ENCODE data around the gene PCF11.
A peak's percentile ranks its signal among the peaks of the same experiment; 100 is the strongest.

PCF11 gene

GRCh38 chr11:83140691-83141455, 16.1 kb upstream of the PCF11 start:
- Mint-ChIP-seq H3K4me3 (no peak overlapping the region), H3K9me3 (no peaks in the 10 kb centered on the region), H3K27ac (no peak overlapping the region), H3K36me3 (peaks cover 7% of the 10 kb centered on the region), H3K4me1 (no peaks in the 10 kb centered on the region)
- DNase-seq (ENCODE audit: low spot score in 2 of 2) (no peak), ATAC-seq (no peak)

GRCh38 chr11:83147895-83148294, 9.0 kb upstream of the PCF11 start:
- no peaks in the 10 kb centered on the region for H3K4me1 Mint-ChIP-seq
- H3K4me3 Mint-ChIP-seq, result no peak overlapping the region
- no peaks in the 10 kb centered on the region for H3K9me3 Mint-ChIP-seq
- no peak for ATAC-seq
- no peak for DNase-seq (ENCODE audit: low spot score in 2 of 2)
- peaks cover 7% of the 10 kb centered on the region for H3K36me3 Mint-ChIP-seq
- no peak overlapping the region for H3K27ac Mint-ChIP-seq

DNA sequence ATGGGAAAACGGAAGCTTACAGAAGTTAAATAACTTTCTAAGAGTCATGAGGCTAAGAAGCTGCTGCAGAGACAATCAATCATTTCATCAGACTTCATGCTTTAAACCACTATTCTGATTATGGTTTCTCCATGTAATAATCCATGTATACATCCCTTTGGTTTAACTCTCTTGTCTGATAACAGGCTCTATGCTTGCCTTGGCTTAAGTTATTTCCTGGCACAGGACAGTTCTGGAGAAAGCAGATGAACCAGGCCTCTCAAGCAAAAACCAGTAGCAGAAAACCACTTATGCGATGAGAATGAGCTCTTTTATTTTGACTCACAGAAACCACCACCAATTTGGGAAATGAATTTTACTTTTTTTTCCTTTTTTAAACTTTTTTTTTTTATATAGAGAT, 6.5 kb upstream of the PCF11 start:
- H3K4me3 Mint-ChIP-seq, result no peak overlapping the region
- H3K9me3 Mint-ChIP-seq, result no peaks in the 10 kb centered on the region
- H3K4me1 Mint-ChIP-seq, result no peaks in the 10 kb centered on the region
- no peak for DNase-seq (ENCODE audit: low spot score in 2 of 2)
- ATAC-seq, result no peak
- no peak overlapping the region for H3K27ac Mint-ChIP-seq
- no peaks in the 10 kb centered on the region for H3K36me3 Mint-ChIP-seq

- Mint-ChIP-seq H3K4me3 (no peak overlapping the region), H3K36me3 (peaks cover 1% of the 10 kb centered on the region), H3K9me3 (no peaks in the 10 kb centered on the region), H3K4me1 (no peaks in the 10 kb centered on the region), H3K27ac (no peak overlapping the region)
- ATAC-seq (no peak), DNase-seq (ENCODE audit: low spot score in 2 of 2) (no peak)
Observed at GRCh38 chr11:83151274-83151977, 5.5 kb upstream of the PCF11 start.

DNA sequence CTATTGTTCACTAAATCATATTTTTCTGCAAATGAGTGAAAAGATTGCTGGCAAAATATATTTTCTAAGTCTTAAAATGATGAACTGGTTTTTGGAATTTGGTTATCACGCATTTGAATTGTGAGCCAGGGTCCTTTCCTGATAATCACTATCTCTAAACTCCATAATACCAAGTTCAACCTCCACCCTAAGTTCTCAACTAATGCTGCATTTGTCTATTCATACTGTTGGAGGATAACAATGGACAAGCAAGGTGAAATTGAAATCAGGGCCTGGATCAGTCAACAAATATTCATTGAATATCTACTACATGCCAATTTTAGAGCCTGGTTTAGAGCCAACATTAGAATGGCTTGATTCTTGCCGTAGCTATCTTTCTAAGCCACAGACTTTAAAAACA, 4.7 kb upstream of the PCF11 start:
- Mint-ChIP-seq H3K4me3 (no peak overlapping the region), H3K27ac (no peak overlapping the region), H3K9me3 (no peaks in the 10 kb centered on the region), H3K36me3 (peaks cover 9% of the 10 kb centered on the region), H3K4me1 (no peaks in the 10 kb centered on the region)
- ATAC-seq (no peak), DNase-seq (ENCODE audit: low spot score in 2 of 2) (no peak)

- H3K4me3 Mint-ChIP-seq, result no peak overlapping the region
- H3K36me3 Mint-ChIP-seq, result peaks cover 24% of the 10 kb centered on the region
- H3K27ac Mint-ChIP-seq, result no peak overlapping the region
- ATAC-seq (no peak), DNase-seq (ENCODE audit: low spot score in 2 of 2) (no peak)
- H3K9me3 Mint-ChIP-seq, result no peaks in the 10 kb centered on the region
- H3K4me1 Mint-ChIP-seq, result no peaks in the 10 kb centered on the region
Observed at GRCh38 chr11:83153764-83154163, 3.2 kb upstream of the PCF11 start.

- Mint-ChIP-seq H3K36me3 (peaks cover 51% of the 10 kb centered on the region), H3K27ac (peak overlapping the region; percentile 99), H3K4me1 (peaks cover 23% of the 10 kb centered on the region), H3K9me3 (no peaks in the 10 kb centered on the region), H3K4me3 (peak overlapping the region; percentile 93)
- DNase-seq (ENCODE audit: low spot score in 2 of 2), result peak; percentile 80 to 95
- ATAC-seq, result peak; percentile 96
Observed at GRCh38 chr11:83156144-83156995, 561 bp upstream of the PCF11 start.

DNA sequence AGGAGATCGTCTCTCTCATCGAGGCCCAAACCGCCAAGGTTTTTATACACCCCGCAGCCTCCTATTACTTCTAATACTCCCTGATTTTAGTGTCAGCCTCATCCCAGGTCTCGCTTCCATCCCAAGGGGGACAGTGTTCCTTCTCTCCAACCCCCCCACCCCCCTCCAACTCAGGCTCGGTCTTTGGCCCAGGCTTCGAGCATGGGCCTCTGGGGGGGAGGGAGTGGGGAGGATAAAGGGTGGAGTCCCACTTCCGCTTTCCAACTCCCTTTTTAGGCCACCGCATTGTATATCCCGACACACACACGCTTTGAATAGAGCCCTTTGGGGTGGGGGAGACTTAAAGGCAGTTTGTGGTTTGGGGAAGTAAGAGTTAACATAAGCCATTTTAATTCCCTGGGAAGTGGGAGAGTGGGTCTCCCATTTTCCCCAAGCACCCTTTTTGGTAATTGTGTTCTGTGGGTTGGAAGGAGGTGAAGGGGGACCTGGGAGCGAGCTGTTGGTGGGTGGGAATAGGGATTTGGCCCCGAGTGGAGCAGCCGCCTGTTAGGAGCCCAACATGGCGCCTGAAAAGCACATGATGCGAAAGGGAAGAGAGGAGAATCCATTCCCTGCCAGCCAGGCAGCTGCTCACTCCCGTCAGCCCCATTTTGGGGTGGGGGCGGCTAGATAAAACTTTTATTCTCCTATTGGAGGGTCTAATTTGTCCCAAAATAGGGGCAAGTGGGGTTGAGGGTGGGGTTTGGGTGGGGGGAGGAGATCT, 844 bp downstream of the PCF11 start:
- ATAC-seq (no peak), DNase-seq (ENCODE audit: low spot score in 2 of 2) (peak; percentile 38 to 82)
- peaks cover 37% of the 10 kb centered on the region for H3K4me1 Mint-ChIP-seq
- H3K4me3 Mint-ChIP-seq, result peak overlapping the region; percentile 93
- peak overlapping the region; percentile 99 for H3K27ac Mint-ChIP-seq
- peaks cover 65% of the 10 kb centered on the region for H3K36me3 Mint-ChIP-seq
- no peaks in the 10 kb centered on the region for H3K9me3 Mint-ChIP-seq

GRCh38 chr11:83158357-83158786, 1.4 kb downstream of the PCF11 start:
- Mint-ChIP-seq H3K9me3 (no peaks in the 10 kb centered on the region), H3K4me3 (peak overlapping the region; percentile 93), H3K27ac (peak overlapping the region; percentile 99), H3K36me3 (peaks cover 71% of the 10 kb centered on the region), H3K4me1 (peaks cover 38% of the 10 kb centered on the region)
- ATAC-seq (no peak), DNase-seq (ENCODE audit: low spot score in 2 of 2) (no peak)

DNA sequence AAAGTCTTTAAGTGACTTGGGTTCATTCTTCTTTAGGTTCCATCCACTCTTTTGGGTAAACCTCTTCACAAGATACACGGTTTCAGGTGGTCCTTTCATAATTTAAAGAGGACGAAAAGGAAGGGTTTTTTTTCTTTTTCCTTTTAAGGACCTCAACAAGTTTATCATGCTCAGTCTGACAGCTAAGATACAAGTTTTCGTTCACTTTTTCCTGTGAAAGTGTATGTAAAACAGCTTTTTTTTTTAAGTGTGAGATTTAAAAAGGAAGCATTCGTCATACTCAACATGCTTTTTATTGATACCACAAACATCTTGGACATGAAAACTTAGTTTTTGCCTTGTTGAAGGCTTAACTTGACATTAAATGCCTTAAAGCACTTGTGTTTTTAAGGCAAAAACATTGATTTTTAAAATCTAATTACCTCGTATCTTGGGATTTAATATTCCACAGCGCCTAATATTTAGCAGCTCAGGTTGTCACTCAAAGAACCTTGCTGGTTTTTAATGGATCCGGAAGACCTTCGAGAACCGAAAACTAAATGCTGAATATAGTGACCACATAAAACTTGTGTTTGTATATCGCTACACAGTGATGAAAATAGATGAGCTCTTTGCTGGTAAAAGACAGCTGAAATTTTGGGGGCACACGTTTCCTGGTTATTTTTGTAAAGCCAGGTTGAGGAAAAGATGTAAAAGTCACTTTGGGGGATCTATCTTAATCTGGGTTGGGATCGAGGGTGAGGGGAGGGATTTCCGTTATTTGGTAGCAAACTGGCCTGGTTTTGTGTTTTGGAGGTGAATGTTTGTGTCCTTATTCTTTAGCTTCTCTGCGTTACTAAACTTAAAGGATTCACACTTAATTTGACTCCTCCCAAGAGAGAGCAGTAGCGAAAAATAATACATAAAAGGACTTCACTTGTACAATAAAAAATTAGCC, 2.3 kb downstream of the PCF11 start:
- DNase-seq (ENCODE audit: low spot score in 2 of 2) (no peak), ATAC-seq (no peak)
- H3K9me3 Mint-ChIP-seq, result no peaks in the 10 kb centered on the region
- H3K27ac Mint-ChIP-seq, result peak overlapping the region; percentile 99
- peaks cover 38% of the 10 kb centered on the region for H3K4me1 Mint-ChIP-seq
- H3K4me3 Mint-ChIP-seq, result peak overlapping the region; percentile 93
- peaks cover 79% of the 10 kb centered on the region for H3K36me3 Mint-ChIP-seq

- peak overlapping the region; percentile 99 for H3K27ac Mint-ChIP-seq
- DNase-seq (ENCODE audit: low spot score in 2 of 2) (no peak), ATAC-seq (no peak)
- peak overlapping the region; percentile 93 for H3K4me3 Mint-ChIP-seq
- H3K9me3 Mint-ChIP-seq, result no peaks in the 10 kb centered on the region
- H3K36me3 Mint-ChIP-seq, result peaks cover 89% of the 10 kb centered on the region
- H3K4me1 Mint-ChIP-seq, result peaks cover 38% of the 10 kb centered on the region
Observed at GRCh38 chr11:83159902-83160865, 3.3 kb downstream of the PCF11 start.

DNA sequence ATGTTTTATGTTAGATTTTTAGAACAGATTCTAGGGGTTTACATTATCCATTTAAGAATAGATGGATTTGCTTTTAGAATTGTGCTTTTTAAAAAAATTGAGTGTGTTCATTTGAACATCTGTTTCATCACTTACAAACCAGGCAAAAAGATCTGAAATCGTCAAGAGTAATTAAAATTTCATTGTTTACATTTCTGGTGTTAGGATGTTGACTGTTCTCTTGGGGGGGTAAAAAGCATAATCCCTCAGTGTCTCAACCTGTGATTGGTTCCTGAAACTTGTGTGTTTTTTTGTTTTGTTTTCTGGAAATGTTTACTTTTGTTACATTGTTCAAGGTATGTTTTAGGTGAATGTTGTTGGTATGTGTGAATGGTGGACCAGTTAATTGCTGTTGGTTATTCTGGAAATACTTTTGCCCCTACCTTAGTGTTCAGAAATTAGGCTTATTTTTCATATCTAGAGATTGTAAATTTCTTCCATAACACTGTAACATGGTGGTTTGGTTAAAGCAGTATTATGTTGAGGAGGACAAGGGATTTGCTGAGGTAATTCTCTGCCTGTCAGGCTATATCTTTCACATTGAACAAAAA, 4.8 kb downstream of the PCF11 start:
- ATAC-seq, result no peak
- Mint-ChIP-seq H3K4me3 (peak overlapping the region; percentile 93), H3K36me3 (peaks cover 100% of the 10 kb centered on the region), H3K27ac (peak overlapping the region; percentile 99), H3K4me1 (peaks cover 48% of the 10 kb centered on the region), H3K9me3 (no peaks in the 10 kb centered on the region)
- DNase-seq (ENCODE audit: low spot score in 2 of 2), result no peak

DNA sequence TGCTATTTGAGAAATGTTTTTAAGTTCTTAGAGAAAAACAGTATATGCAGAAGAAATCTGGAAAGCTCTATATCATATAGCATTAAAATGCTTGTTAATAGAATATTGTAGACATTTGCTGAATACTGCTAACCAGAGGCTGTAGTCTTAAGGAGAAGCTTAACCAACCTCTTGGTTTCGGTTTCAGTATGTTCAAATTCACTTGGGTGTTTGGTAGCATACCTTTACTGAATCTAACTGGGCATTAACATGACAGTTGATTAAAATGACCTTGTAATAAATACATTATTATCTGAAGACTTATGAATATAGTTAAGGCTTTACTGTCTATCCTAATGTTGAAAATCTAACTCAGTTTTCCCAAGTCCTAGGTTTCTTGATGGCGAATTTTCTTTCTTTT, 5.4 kb downstream of the PCF11 start:
- Mint-ChIP-seq H3K4me1 (peaks cover 50% of the 10 kb centered on the region), H3K4me3 (peak overlapping the region; percentile 93), H3K9me3 (no peaks in the 10 kb centered on the region), H3K36me3 (peaks cover 100% of the 10 kb centered on the region), H3K27ac (peak overlapping the region; percentile 99)
- ATAC-seq (peak; percentile 75), DNase-seq (ENCODE audit: low spot score in 2 of 2) (no peak)
